Neutrophil (primary cell): ENCODE results near the gene BCAS1.

Experiments used
- H3K27ac ChIP-seq: fragments of 200-600 bp; sonication (generic); 2 replicates; pipeline ENCODE4 v1.5.1; 2016; ENCODE audit warnings: mild to moderate bottlenecking, moderate library complexity
- H3K27me3 ChIP-seq: fragments of 200-600 bp; sonication (generic); 2 replicates; pipeline ENCODE4 v1.6.0; 2016; ENCODE audit warnings: mild to moderate bottlenecking
- H3K36me3 ChIP-seq: fragments of 200-600 bp; sonication (generic); 2 replicates; pipeline ENCODE4 v1.5.1; 2017
- H3K4me1 ChIP-seq, 2 experiments: fragments of 200-600 bp in 1 of 2; sonication (generic) in 1 of 2; 1 replicate in 1 of 2; 2 replicates in 1 of 2; pipeline versions ENCODE4 v1.5.1 to v1.6.1; 2013 to 2016; ENCODE audit warnings: low read depth in 1 of 2, low read length in 1 of 2, mild to moderate bottlenecking in 1 of 2, moderate library complexity in 1 of 2; ENCODE audit not compliant: control insufficient read depth in 1 of 2, insufficient read depth in 1 of 2
- H3K4me3 ChIP-seq, 2 experiments: fragments of 200-600 bp in 1 of 2; sonication (generic) in 1 of 2; 1 replicate in 1 of 2; 2 replicates in 1 of 2; pipeline ENCODE4 v1.5.1; 2013 to 2016; ENCODE audit warnings: low read depth in 1 of 2, low read length in 1 of 2, mild to moderate bottlenecking in 1 of 2, moderate library complexity in 1 of 2
- H3K9me3 ChIP-seq: fragments of 200-600 bp; sonication (generic); 2 replicates; pipeline ENCODE4 v1.5.1; 2016
- CTCF ChIP-seq: fragments of 200-600 bp; sonication (generic); IDR thresholded peaks from 2 replicates; pipeline ENCODE4 v1.5.1; 2016; ENCODE audit warnings: antibody characterized with exemption

Gene BCAS1

GRCh38 chr20:54061101-54061881 lies 9.1 kb downstream of the BCAS1 start:
- no peaks in the 10 kb centered on the region for H3K9me3 ChIP-seq
- H3K4me1 ChIP-seq, result no peaks in the 10 kb centered on the region
- no peak for TF ChIP-seq CTCF
- H3K4me3 ChIP-seq, result no peak overlapping the region
- no peaks in the 10 kb centered on the region for H3K36me3 ChIP-seq
- H3K27me3 ChIP-seq, result no peaks in the 10 kb centered on the region
- no peak overlapping the region for H3K27ac ChIP-seq

- no peaks in the 10 kb centered on the region for H3K36me3 ChIP-seq
- H3K27ac ChIP-seq, result no peak overlapping the region
- no peaks in the 10 kb centered on the region for H3K9me3 ChIP-seq
- no peak for TF ChIP-seq CTCF
- no peaks in the 10 kb centered on the region for H3K27me3 ChIP-seq
- no peak overlapping the region for H3K4me3 ChIP-seq
- no peaks in the 10 kb centered on the region for H3K4me1 ChIP-seq
Measured at GRCh38 chr20:54059691-54060364, 10.6 kb downstream of the BCAS1 start.

GRCh38 chr20:54058420-54059139 lies 11.8 kb downstream of the BCAS1 start:
- no peaks in the 10 kb centered on the region for H3K4me1 ChIP-seq
- H3K4me3 ChIP-seq, result no peak overlapping the region
- H3K36me3 ChIP-seq, result no peaks in the 10 kb centered on the region
- TF ChIP-seq CTCF, result no peak
- H3K27me3 ChIP-seq, result no peaks in the 10 kb centered on the region
- H3K9me3 ChIP-seq, result no peaks in the 10 kb centered on the region
- no peak overlapping the region for H3K27ac ChIP-seq

- Histone ChIP-seq H3K4me3 (no peak overlapping the region), H3K27me3 (no peaks in the 10 kb centered on the region), H3K27ac (no peak overlapping the region), H3K9me3 (no peaks in the 10 kb centered on the region), H3K4me1 (no peaks in the 10 kb centered on the region), H3K36me3 (no peaks in the 10 kb centered on the region)
- TF ChIP-seq CTCF, result no peak
Measured at GRCh38 chr20:54056762-54057639, 13.4 kb downstream of the BCAS1 start.

GRCh38 chr20:54054516-54054915 lies 15.9 kb downstream of the BCAS1 start:
- Histone ChIP-seq H3K9me3 (no peaks in the 10 kb centered on the region), H3K27ac (no peak overlapping the region), H3K4me3 (no peak overlapping the region), H3K4me1 (no peaks in the 10 kb centered on the region), H3K36me3 (no peaks in the 10 kb centered on the region), H3K27me3 (no peaks in the 10 kb centered on the region)
- TF ChIP-seq CTCF, result no peak
